ENCODE measurements around the gene HOXB3. TPM values are rescaled to one million over a fixed set of nuclear protein-coding genes. Genes with fewer than 3 reads are reported as not detected.

The HOXB3 gene
- total RNA-seq, 2 donors from 2014 or later = 7.8 to 11.4 TPM

- TF ChIP-seq, protein P1, sequence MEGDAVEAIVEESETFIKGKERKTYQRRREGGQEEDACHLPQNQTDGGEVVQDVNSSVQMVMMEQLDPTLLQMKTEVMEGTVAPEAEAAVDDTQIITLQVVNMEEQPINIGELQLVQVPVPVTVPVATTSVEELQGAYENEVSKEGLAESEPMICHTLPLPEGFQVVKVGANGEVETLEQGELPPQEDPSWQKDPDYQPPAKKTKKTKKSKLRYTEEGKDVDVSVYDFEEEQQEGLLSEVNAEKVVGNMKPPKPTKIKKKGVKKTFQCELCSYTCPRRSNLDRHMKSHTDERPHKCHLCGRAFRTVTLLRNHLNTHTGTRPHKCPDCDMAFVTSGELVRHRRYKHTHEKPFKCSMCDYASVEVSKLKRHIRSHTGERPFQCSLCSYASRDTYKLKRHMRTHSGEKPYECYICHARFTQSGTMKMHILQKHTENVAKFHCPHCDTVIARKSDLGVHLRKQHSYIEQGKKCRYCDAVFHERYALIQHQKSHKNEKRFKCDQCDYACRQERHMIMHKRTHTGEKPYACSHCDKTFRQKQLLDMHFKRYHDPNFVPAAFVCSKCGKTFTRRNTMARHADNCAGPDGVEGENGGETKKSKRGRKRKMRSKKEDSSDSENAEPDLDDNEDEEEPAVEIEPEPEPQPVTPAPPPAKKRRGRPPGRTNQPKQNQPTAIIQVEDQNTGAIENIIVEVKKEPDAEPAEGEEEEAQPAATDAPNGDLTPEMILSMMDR (IDR thresholded peaks at IDR 0.05) = no peak
- TF ChIP-seq POLR2A (IDR thresholded peaks at IDR 0.05) (no peak), POLR2AphosphoS5 (IDR thresholded peaks at IDR 0.05) (no peak)
- intact Hi-C loops (cut with DNase I) = loop anchor here (5.0 kb wide), 2 partner anchors 280 to 595 kb away; no protein-coding TSS in a partner anchor
- H3K4me3 ChIP-seq = no peak overlapping the region
Observed at GRCh38 chr17:48617471-48618255, 27.6 kb upstream of the HOXB3 start.

GRCh38 chr17:48616717-48617470, 26.9 kb upstream of the HOXB3 start:
- intact Hi-C loops (cut with DNase I) = loop anchor here (5.0 kb wide), 2 partner anchors 280 to 595 kb away; no protein-coding TSS in a partner anchor
- no peak for DNase-seq (ENCODE audit: low spot score)
- Histone ChIP-seq H3K36me3 (no peaks in the 10 kb centered on the region), H3K27ac (no peak overlapping the region), H3K4me3 (no peak overlapping the region), H3K4me1 (replicated peaks) (peaks cover 8% of the 10 kb centered on the region), H3K27me3 (replicated peaks; ENCODE audit: insufficient read depth) (peaks cover 60% of the 10 kb centered on the region), H3K9me3 (no peaks in the 10 kb centered on the region)
- TF ChIP-seq POLR2A (IDR thresholded peaks at IDR 0.05) (no peak), POLR2AphosphoS5 (IDR thresholded peaks at IDR 0.05) (no peak)
- TF ChIP-seq, protein P1 (IDR thresholded peaks at IDR 0.05) = no peak
- 19% methylated on average over 15 of the region's 15 CpGs for WGBS

More at GRCh38 chr17:48617471-48618255, 27.6 kb upstream of the HOXB3 start:
- H3K27me3 ChIP-seq (replicated peaks; ENCODE audit: insufficient read depth) = peaks cover 65% of the 10 kb centered on the region
- WGBS = 11% methylated on average over 36 of the region's 43 CpGs
- no peaks in the 10 kb centered on the region for H3K9me3 ChIP-seq
- no peaks in the 10 kb centered on the region for H3K36me3 ChIP-seq
- no peak overlapping the region for H3K27ac ChIP-seq
- peaks cover 8% of the 10 kb centered on the region for H3K4me1 ChIP-seq (replicated peaks)
- no peak for DNase-seq (ENCODE audit: low spot score)

GRCh38 chr17:48615963-48616716, 26.1 kb upstream of the HOXB3 start:
- Histone ChIP-seq H3K9me3 (no peaks in the 10 kb centered on the region), H3K4me1 (replicated peaks) (peaks cover 8% of the 10 kb centered on the region), H3K36me3 (no peaks in the 10 kb centered on the region), H3K27me3 (replicated peaks; ENCODE audit: insufficient read depth) (peaks cover 56% of the 10 kb centered on the region), H3K4me3 (no peak overlapping the region), H3K27ac (no peak overlapping the region)
- DNase-seq (ENCODE audit: low spot score) = no peak
- TF ChIP-seq POLR2AphosphoS5 (IDR thresholded peaks at IDR 0.05) (no peak), POLR2A (IDR thresholded peaks at IDR 0.05) (no peak)
- TF ChIP-seq, protein P1 (IDR thresholded peaks at IDR 0.05) = no peak
- intact Hi-C loops (cut with DNase I) = loop anchor here (5.0 kb wide), 2 partner anchors 279 to 594 kb away; no protein-coding TSS in a partner anchor
- 24% methylated on average over 16 of the region's 17 CpGs for WGBS

- 13% methylated on average over 41 of the region's 41 CpGs for WGBS
- Histone ChIP-seq H3K36me3 (no peaks in the 10 kb centered on the region), H3K27ac (no peak within 1 kb of the TSS), H3K9me3 (no peaks in the 10 kb centered on the region), H3K4me3 (no peak within 1 kb of the TSS), H3K4me1 (replicated peaks) (peaks cover 8% of the 10 kb centered on the region), H3K27me3 (replicated peaks; ENCODE audit: insufficient read depth) (peaks cover 50% of the 10 kb centered on the region)
- no peak for TF ChIP-seq POLR2A (IDR thresholded peaks at IDR 0.05)
- no peak for TF ChIP-seq POLR2AphosphoS5 (IDR thresholded peaks at IDR 0.05)
- TF ChIP-seq, protein P1 (IDR thresholded peaks at IDR 0.05) = no peak
- DNase-seq (ENCODE audit: low spot score) = no peak
- intact Hi-C loops (cut with DNase I) = loop anchor here (5.0 kb wide), 2 partner anchors 278 to 593 kb away; no protein-coding TSS in a partner anchor
Observed at GRCh38 chr17:48615047-48615962, 25.3 kb upstream of the HOXB3 start, which contains the start of gene HOXB8. TSS of gene HOXB8 (minus strand) at chr17:48615292. CDS start at chr17:48614704, 588 bp downstream.

Data from prostate gland (tissue), 2 donors.